HCT116 (cell line): ENCODE measurements around the gene TRAT1. TPM values are rescaled to one million over a fixed set of nuclear protein-coding genes. Genes with fewer than 3 reads are reported as not detected.

ENCODE experiments used
- ATAC-seq: fragments of 200-7000 bp; cut with Tn5 transposase; 2 replicates; pipeline ENCODE4 v1.9.1; 2020; ENCODE audit warnings: mild to moderate bottlenecking, moderate library complexity
- BruUV-seq: library from RNA; stranded (reverse); fragments of 400-500 nt; replicated peaks from 2 replicates; lab custom pipeline; 2021; lab: Mats Ljungman, UMichigan
- CTCF ChIA-PET: fragments of 300-600 bp; sonication (Branson Sonifier 250); formaldehyde crosslinking; loops from one replicate; lab custom pipeline; 2021; ENCODE audit warnings: antibody characterized with exemption; lab: Charles Lee
- POLR2A ChIA-PET: fragments of 300-600, 350-600 bp; sonication (Branson Sonifier 250); formaldehyde crosslinking; loops from one replicate; lab custom pipeline; 2021; ENCODE audit warnings: antibody characterized with exemption; lab: Charles Lee
- RAD21 ChIA-PET, 2 experiments: fragments of 300-600 bp; sonication (Branson Sonifier 250); formaldehyde crosslinking; loops; one replicate each; lab custom pipeline; 2023; ENCODE audit warnings: low total read pairs in 2 of 2; ENCODE audit not compliant: uncharacterized antibody in 2 of 2, unreplicated experiment in 2 of 2, low non-redundant PET in 1 of 2; lab: Charles Lee
- DNase-seq: peaks from one replicate; pipeline ENCODE4 v3.0.0-alpha.2; 2010; ENCODE audit warnings: low read depth, low spot score
- H2AFZ ChIP-seq: fragments of 200-600 bp; shearing (Covaris generic), sonication (generic); 2 replicates; pipeline ENCODE4 v1.6.1; 2017; ENCODE audit warnings: low read depth, mixed run types, mixed read lengths, antibody characterized with exemption, low read length; ENCODE audit not compliant: poor library complexity, severe bottlenecking
- H3K27ac ChIP-seq: 2 replicates; pipeline ENCODE4 v1.5.1; 2012; ENCODE audit warnings: low read depth, low read length
- H3K27me3 ChIP-seq: fragments of 200-600 bp; sonication (generic); 2 replicates; pipeline ENCODE4 v1.6.1; 2016; ENCODE audit warnings: mixed run types, low read length, mixed read lengths; ENCODE audit not compliant: insufficient read depth
- H3K36me3 ChIP-seq, 2 experiments: fragments of 200-500 bp in 1 of 2; fragments of 200-600 bp in 1 of 2; sonication (Bioruptor generic) in 1 of 2; sonication (generic) in 1 of 2; 2 replicates each; pipeline versions ENCODE4 v1.5.1 to v1.6.1; 2014 to 2016; ENCODE audit warnings: low read length in 2 of 2, inconsistent platforms in 1 of 2, mixed read lengths in 1 of 2, mixed run types in 1 of 2; ENCODE audit not compliant: insufficient read depth in 2 of 2, control insufficient read depth in 1 of 2
- H3K4me1 ChIP-seq, 2 experiments: fragments of 200-600 bp in 1 of 2; sonication (generic) in 1 of 2; 2 replicates each; pipeline versions ENCODE4 v1.5.1 to v1.6.1; 2012 to 2017; ENCODE audit warnings: low read length in 2 of 2, inconsistent platforms in 1 of 2, mild to moderate bottlenecking in 1 of 2, mixed read lengths in 1 of 2, mixed run types in 1 of 2, moderate library complexity in 1 of 2; ENCODE audit not compliant: insufficient read depth in 2 of 2, control insufficient read depth in 1 of 2
- H3K4me2 ChIP-seq: fragments of 200-600 bp; sonication (generic); 2 replicates; pipeline ENCODE4 v1.6.1; 2017; ENCODE audit warnings: mixed run types, low read length, mixed read lengths
- H3K4me3 ChIP-seq, 2 experiments: fragments of 200-600 bp in 1 of 2; sonication (generic) in 1 of 2; replicated peaks in 1 of 2; 2 replicates each; pipeline ENCODE4 v1.5.1; 2011 to 2016; ENCODE audit warnings: low read length in 2 of 2, control low read depth in 1 of 2, low read depth in 1 of 2, mild to moderate bottlenecking in 1 of 2, mixed read lengths in 1 of 2, mixed run types in 1 of 2
- H3K79me2 ChIP-seq: fragments of 200-600 bp; sonication (generic); 2 replicates; pipeline ENCODE4 v1.6.1; 2017; ENCODE audit warnings: mild to moderate bottlenecking, mixed run types, low read length, moderate library complexity, mixed read lengths; ENCODE audit not compliant: insufficient read depth
- H3K9ac ChIP-seq: fragments of 200-600 bp; sonication (generic); 2 replicates; pipeline ENCODE4 v1.6.1; 2016; ENCODE audit warnings: low read length, mixed read lengths
- H3K9me2 ChIP-seq: fragments of 200-600 bp; sonication (generic), shearing (Covaris generic); 2 replicates; pipeline ENCODE4 v1.6.1; 2017; ENCODE audit warnings: mixed run types, mild to moderate bottlenecking, moderate library complexity; ENCODE audit not compliant: insufficient read depth
- H3K9me3 ChIP-seq, 2 experiments: fragments of 200-500 bp in 1 of 2; fragments of 200-600 bp in 1 of 2; sonication (Bioruptor generic) in 1 of 2; sonication (generic) in 1 of 2; 2 replicates each; pipeline ENCODE4 v1.6.1; 2014 to 2017; ENCODE audit warnings: low read length in 2 of 2, mixed read lengths in 2 of 2, inconsistent platforms in 1 of 2, low read depth in 1 of 2, mild to moderate bottlenecking in 1 of 2, mixed run types in 1 of 2, moderate library complexity in 1 of 2; ENCODE audit not compliant: control insufficient read depth in 1 of 2, insufficient read depth in 1 of 2
- H4K20me1 ChIP-seq: fragments of 200-600 bp; sonication (generic), shearing (Covaris generic); 2 replicates; pipeline ENCODE4 v1.6.1; 2017; ENCODE audit warnings: mixed run types, mild to moderate bottlenecking, moderate library complexity; ENCODE audit not compliant: insufficient read depth
- CBX3 ChIP-seq: IDR thresholded peaks from 2 replicates; pipeline ENCODE4 v1.6.1; 2012; ENCODE audit warnings: low read depth
- EGR1 ChIP-seq: IDR thresholded peaks from 2 replicates; pipeline ENCODE4 v1.6.1; 2012; ENCODE audit warnings: low read depth
- EZH2 ChIP-seq: fragments of 200-600 bp; sonication (generic); IDR thresholded peaks from 2 replicates; pipeline ENCODE4 v1.6.1; 2017; ENCODE audit warnings: antibody characterized with exemption, mixed run types
- FOSL1 ChIP-seq: IDR thresholded peaks from 2 replicates; pipeline ENCODE4 v1.6.1; 2012; ENCODE audit warnings: low read depth
- JUND ChIP-seq: IDR thresholded peaks from 2 replicates; pipeline ENCODE4 v1.6.1; 2012
- RAD21 ChIP-seq: IDR thresholded peaks from 2 replicates; pipeline ENCODE4 v1.6.1; 2012; ENCODE audit warnings: low read depth, mild to moderate bottlenecking
- REST ChIP-seq: IDR thresholded peaks from 2 replicates; pipeline ENCODE4 v1.6.1; 2012; ENCODE audit warnings: low read depth
- SIN3A ChIP-seq: IDR thresholded peaks from 2 replicates; pipeline ENCODE4 v1.6.1; 2012; ENCODE audit warnings: low read depth
- YY1 ChIP-seq: IDR thresholded peaks from 2 replicates; pipeline ENCODE4 v1.6.1; 2011; ENCODE audit warnings: low read length, low read depth, moderate library complexity, mild to moderate bottlenecking; ENCODE audit not compliant: insufficient replicate concordance; ENCODE audit errors: extremely low read depth
- ZFX ChIP-seq: fragments of 450-650 bp; IDR thresholded peaks from 2 replicates; pipeline ENCODE4 v1.6.1; 2017
- intact Hi-C: fragments of 100-400 bp; cut with micrococcal nuclease; formaldehyde crosslinking; loops from 2 replicates; pipeline ENCODE4 v1.10.0; 2022
- total RNA-seq: library from RNA; stranded (reverse); gene quantifications from one replicate; pipeline ENCODE4 v1.2.1, GENCODE V29; 2021; ENCODE audit not compliant: unreplicated experiment

TRAT1 gene
- total RNA-seq, 1 experiment from 2014 or later: not detected

- H3K9me3 ChIP-seq: no peaks in the 10 kb centered on the region
- H3K4me3 ChIP-seq: no peak overlapping the region
- no peak for DNase-seq
- ChIA-PET POLR2A (no interaction called here), CTCF (no interaction called here), RAD21 (no interaction called here)
- intact Hi-C loops: no loop called here
- ATAC-seq: no peak
- TF ChIP-seq EZH2 (no peak), ZFX (no peak), REST (no peak), JUND (no peak), YY1 (no peak), EGR1 (no peak), SIN3A (no peak), FOSL1 (no peak), RAD21 (no peak), CBX3 (no peak)
- H3K9me2 ChIP-seq: no peaks in the 10 kb centered on the region
- no peaks in the 10 kb centered on the region for H3K79me2 ChIP-seq
- H4K20me1 ChIP-seq: no peaks in the 10 kb centered on the region
- no peak overlapping the region for H3K27ac ChIP-seq
- H3K36me3 ChIP-seq: no peaks in the 10 kb centered on the region
- H3K27me3 ChIP-seq: no peaks in the 10 kb centered on the region
- H3K9ac ChIP-seq: no peak overlapping the region
- BruUV-seq: no TSS peak
- no peak overlapping the region for H2AFZ ChIP-seq
- H3K4me1 ChIP-seq: no peaks in the 10 kb centered on the region
- H3K4me2 ChIP-seq: no peak overlapping the region
These were observed 12.0 kb downstream of the TRAT1 start for GRCh38 chr3:108834551-108834950.
